GM13977 (cell line): Measurements from ENCODE around the gene CAMTA1.

ENCODE experiments used
- DNase-seq: peaks from one replicate; pipeline ENCODE4 v3.0.0; 2012; ENCODE audit warnings: low spot score
- in situ Hi-C: fragments of 300-500 bp; cut with MboI; formaldehyde crosslinking; loops from one replicate; pipeline ENCODE4 v1.12.0; 2022; ENCODE audit warnings: low sequenced_read_pairs, low pct_unique_long_range_greater_than_20kb, mixed read lengths, inconsistent platforms; ENCODE audit not compliant: unreplicated experiment
- TF ChIP-seq, protein P1 (sequence below): IDR thresholded peaks from 2 replicates; pipeline ENCODE4 v1.5.1; 2012; ENCODE audit warnings: mild to moderate bottlenecking, control low read depth; ENCODE audit not compliant: insufficient read depth; ENCODE audit errors: extremely low read depth, missing control alignments

The CAMTA1 gene

DNA sequence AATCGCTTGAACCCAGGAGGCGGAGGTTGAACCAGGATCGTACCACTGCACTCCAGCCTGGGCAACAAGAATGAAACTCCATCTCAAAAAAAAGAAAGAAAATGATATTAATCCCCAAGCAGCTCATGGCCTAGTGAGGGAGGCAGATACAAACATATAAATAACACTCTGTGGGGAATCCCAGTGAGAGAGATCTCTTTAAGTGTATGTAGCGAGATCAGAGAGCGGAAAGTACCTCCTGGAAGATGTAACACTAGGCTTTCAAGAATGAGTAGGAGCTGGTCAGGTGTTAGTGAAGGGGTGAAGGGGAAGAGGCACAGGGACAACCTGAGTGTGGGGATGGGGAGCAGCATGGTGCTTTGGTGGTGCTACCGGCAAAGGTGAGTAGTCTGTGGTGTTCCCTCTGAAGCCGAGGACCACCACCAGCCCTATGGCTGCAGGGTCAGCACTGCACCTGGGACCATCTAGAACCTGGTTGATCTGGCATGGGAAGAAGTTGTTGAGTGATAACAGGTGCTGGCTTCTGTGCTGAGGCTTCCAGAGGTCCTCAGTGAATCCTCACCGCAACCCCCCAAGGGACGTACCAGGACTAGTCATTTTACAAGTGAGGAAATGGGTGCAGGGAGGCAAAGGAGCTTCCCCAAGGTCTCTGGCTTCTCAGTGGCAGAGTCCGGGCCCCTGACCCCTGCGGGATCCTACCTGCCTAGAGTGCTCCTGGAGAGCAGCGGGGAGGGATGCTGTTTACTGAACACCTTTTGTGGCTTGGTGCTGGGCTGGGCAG is 618.2 kb downstream of the CAMTA1 start:
- DNase-seq, result peak; percentile 51
- in situ Hi-C loops, result no loop called here
- TF ChIP-seq, protein P1, sequence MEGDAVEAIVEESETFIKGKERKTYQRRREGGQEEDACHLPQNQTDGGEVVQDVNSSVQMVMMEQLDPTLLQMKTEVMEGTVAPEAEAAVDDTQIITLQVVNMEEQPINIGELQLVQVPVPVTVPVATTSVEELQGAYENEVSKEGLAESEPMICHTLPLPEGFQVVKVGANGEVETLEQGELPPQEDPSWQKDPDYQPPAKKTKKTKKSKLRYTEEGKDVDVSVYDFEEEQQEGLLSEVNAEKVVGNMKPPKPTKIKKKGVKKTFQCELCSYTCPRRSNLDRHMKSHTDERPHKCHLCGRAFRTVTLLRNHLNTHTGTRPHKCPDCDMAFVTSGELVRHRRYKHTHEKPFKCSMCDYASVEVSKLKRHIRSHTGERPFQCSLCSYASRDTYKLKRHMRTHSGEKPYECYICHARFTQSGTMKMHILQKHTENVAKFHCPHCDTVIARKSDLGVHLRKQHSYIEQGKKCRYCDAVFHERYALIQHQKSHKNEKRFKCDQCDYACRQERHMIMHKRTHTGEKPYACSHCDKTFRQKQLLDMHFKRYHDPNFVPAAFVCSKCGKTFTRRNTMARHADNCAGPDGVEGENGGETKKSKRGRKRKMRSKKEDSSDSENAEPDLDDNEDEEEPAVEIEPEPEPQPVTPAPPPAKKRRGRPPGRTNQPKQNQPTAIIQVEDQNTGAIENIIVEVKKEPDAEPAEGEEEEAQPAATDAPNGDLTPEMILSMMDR, result no peak

DNA sequence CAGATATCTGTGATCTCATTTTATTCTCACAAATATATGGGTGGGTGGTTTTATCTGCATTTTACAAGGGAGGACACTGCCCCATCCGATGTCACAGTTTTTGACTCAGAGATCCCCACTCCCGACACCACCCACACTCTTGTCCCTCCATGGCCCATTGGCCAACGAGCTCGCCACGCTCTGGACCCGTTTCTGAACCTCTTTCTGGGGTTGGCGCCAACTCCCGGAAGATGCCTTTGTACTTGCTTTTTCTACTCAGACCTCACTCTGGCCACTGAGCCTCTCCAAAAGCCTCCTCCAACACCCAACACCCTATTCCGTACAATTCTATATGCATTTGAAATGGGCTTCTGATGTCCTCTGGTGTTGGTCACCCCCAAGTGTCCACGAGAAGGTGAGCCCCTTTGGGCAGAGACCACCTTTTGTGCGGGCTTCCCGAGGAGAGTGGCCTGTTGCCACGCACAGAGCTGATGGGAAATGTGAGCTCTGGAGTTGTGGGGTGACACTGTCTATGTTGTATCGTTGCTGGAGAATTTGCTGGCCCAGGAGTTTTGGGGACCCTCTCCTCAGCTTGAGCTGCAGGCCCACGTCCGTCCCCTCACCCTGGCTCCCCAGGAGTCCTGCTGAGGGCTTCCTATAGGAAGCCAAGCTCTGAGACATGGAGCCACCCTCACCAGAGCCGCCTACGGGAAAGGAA is 618.9 kb downstream of the CAMTA1 start:
- in situ Hi-C loops, result no loop called here
- TF ChIP-seq, protein P1, result no peak
- DNase-seq, result no peak

DNA sequence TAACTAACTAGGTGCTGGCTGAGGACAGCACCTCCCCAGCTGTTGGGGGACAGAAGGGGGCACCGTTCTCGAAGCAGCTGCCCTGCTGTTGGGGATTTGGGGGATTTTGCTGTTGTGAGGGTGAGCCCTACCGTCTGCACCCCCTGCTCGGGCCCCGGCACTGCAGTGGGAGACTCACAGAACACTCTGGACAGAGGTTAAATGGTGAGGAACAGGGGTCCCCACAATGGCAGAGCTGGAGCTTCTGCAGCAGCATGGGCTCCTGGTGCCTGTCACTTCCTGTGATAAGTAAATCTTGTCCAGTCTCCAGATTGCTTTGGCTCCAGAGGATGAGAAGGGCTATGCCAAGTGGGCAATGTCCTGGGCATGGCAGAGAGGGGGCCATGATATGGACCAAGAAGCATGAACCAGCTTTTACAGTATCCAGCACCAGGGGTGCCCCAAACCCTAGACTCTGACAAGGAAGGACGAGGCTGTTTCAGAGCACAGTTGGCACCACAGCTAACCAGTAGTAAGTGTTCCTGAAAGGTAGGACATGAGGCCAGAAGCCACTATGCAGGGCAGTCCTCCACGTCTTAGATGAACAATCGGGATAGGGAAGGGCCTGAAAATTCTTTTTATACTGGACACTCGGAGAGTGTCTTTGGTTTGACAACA is 620.7 kb downstream of the CAMTA1 start:
- DNase-seq, result no peak
- TF ChIP-seq, protein P1, result no peak
- in situ Hi-C loops, result no loop called here

DNA sequence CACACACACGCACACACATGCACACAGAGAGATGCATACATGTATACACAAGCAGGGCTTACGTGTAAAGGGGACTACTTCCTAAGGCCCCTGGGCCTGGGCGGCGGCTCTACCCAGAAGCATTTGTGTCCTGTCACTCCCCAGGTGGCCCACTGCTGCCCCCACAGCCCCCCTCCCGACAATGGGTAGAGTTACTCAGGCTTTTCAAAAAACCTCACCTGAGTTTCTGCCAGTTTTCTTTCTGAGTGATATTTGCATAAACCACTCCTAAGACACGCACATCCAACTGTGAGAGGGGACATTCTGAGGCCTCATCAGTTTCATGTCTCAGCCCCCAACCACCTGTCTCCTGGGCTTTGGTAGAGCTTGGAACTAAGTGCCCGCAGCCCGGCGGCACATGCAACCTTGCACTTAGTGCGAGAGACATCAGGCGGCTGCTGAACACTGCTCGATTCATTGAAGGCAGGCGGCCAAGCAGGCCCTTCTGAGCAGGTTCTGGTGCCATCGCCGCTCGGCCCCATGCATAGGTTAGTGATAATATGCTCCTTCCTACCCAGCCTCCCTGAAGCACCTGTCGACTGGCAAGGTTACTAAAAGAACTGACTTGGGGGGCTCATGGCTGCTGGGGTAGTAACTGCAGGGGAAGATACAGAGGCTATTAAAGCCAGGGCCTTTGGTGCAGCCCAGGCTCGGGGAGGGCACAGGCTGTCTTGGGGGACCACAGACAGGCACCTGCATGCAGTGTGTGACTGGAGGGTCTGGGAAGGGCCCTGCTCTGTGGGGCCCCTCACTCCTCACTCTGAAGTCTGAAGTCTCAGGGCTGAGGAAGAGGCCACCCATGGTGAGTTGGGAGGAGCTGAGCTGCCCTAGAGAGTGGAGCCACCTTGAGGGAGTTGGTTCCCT is 621.6 kb downstream of the CAMTA1 start:
- in situ Hi-C loops, result no loop called here
- TF ChIP-seq, protein P1, result no peak

DNA sequence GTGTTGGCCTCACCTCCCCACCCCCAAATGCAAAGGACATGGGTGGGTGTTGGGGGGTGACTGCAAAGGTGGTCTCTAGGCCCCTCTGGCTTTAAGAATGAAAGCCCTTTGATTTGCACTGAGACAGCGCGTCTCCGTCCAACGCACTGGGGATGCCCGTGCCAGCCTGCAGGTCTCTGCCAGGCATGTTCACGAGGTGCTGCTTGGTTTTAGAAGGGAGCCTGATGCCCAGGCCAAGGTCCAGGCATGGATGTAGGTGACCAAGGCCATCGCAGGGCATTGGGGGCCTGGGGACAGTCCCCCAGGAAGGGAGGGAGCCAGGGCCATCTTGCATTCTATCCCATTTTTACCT is 622.3 kb downstream of the CAMTA1 start:
- in situ Hi-C loops, result no loop called here
- DNase-seq, result no peak
- TF ChIP-seq, protein P1, result no peak

More for the DNA sequence above, 621.6 kb downstream of the CAMTA1 start:
- DNase-seq, result no peak
